A673 (cell line): Measurements from ENCODE around the gene SHC3.

Experiments used
- CTCF ChIP-seq: fragments of 300-800, 200-600 bp; sonication (generic); conservative IDR thresholded peaks from 2 replicates; pipeline ENCODE4 v1.5.1; 2017; ENCODE audit warnings: low read depth, mild to moderate bottlenecking, antibody characterized with exemption, low read length, moderate library complexity, mixed read lengths
- EZH2 ChIP-seq: fragments of 200-600 bp; sonication (generic); IDR thresholded peaks from 2 replicates; pipeline ENCODE4 v1.6.1; 2017; ENCODE audit warnings: borderline replicate concordance, low read depth, mild to moderate bottlenecking, mixed read lengths, antibody characterized with exemption, low read length; ENCODE audit not compliant: poor library complexity, severe bottlenecking

DNA sequence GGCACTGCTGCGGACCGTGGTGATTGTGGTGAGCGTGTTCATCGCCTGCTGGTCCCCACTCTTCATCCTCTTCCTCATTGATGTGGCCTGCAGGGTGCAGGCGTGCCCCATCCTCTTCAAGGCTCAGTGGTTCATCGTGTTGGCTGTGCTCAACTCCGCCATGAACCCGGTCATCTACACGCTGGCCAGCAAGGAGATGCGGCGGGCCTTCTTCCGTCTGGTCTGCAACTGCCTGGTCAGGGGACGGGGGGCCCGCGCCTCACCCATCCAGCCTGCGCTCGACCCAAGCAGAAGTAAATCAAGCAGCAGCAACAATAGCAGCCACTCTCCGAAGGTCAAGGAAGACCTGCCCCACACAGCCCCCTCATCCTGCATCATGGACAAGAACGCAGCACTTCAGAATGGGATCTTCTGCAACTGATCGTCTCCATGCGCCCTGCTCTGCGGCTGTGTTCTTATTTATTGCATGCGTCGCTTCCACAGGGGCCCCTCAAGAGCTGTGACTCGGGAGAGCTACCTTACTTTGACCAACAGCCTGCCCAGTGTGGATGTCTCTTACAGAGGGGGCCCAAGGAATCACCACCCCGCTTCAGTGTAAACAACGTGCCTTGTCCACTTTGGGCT lies 176.6 kb downstream of the SHC3 start:
- TF ChIP-seq CTCF (no peak), EZH2 (no peak)
